Colonic mucosa (tissue), 4 donors: ENCODE results near the gene COL20A1. TPM values are rescaled to one million over a fixed set of nuclear protein-coding genes. Genes with fewer than 3 reads are reported as not detected.

Experiments used
- DNase-seq: peaks from one replicate; pipeline ENCODE4 v3.0.0-alpha.2; 2020
- H3K27ac ChIP-seq: fragments of 200-600 bp; one replicate; pipeline ENCODE4 v1.8.0; 2021
- H3K27me3 ChIP-seq: fragments of 200-600 bp; one replicate; pipeline ENCODE4 v1.8.0; 2021
- H3K36me3 ChIP-seq: fragments of 200-600 bp; one replicate; pipeline ENCODE4 v1.8.0; 2021
- H3K4me1 ChIP-seq: fragments of 200-600 bp; one replicate; pipeline ENCODE4 v1.8.0; 2021; ENCODE audit warnings: mild to moderate bottlenecking
- H3K4me3 ChIP-seq: fragments of 200-600 bp; one replicate; pipeline ENCODE4 v1.8.0; 2021
- H3K9ac ChIP-seq, 2 donors: one replicate each; pipeline ENCODE4 v1.7.0; 2013; ENCODE audit warnings: control low read depth in 2 of 2, low read depth in 2 of 2, low read length in 2 of 2
- H3K9me3 ChIP-seq: fragments of 200-600 bp; one replicate; pipeline ENCODE4 v1.8.0; 2021
- intact Hi-C: fragments of 100-400 bp; cut with DNase I; formaldehyde crosslinking; loops from one replicate; pipeline ENCODE4 v1.14.1; 2022
- total RNA-seq, 2 donors: library from RNA; stranded (reverse); fragmentation: NEBNext Ultra II Directional in 1 of 2; extraction: Animal tissue kit (Norgen Biotek cat#: 25700) in 1 of 2; gene quantifications; one replicate each; pipeline ENCODE4 v1.2.1, GENCODE V29; 2021
- TF ChIP-seq, protein P1 (sequence below): fragments of 200-600 bp; IDR thresholded peaks from one replicate; pipeline ENCODE4 v1.8.0; 2022; ENCODE audit warnings: antibody characterized with exemption, mild to moderate bottlenecking
- donor health status: healthy.
- donor health status: DM: no; HTN: no; CAD: no.
- donor health status: DM: no; HTN: no; CAD: no.

The COL20A1 gene
- total RNA-seq, 2 donors from 2014 or later: not detected

DNA sequence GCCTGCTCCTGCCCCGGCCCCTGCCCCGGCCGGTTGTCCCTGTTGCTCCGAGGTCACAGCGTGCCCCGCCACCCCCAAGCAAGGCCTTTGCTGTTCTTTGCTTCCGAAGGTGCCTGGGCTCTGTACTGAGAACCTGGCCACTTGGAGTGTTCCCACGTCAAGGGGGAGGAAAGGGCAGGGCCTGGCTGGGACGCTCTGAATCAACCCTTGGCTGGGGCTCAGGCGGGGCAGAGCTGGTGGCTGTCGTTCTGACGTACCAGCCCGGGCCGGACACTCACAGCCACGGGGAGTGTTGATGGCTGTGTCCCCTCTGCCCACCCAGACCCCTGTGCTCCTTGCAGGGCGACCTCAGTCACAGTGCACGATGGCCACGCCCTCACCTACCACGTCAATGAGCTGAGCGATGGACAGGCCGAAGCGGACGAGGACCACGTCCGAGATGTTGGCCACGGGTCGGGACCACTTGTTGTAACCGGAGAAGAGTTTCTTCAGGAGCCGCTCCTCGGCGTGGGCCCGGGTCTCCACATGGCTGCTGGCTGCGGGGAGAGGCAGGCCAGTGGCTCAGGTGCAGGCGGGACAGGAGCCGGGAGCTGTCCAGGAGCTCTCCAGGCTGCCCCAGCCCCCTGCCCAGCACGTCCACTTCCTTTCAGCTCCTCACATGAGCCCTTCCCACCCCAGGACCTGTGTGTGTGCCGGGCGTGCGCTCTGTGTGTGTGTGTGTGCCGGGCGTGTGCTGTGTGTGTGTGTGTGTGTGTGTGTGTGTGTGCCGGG lies 66.4 kb downstream of the COL20A1 start:
- Histone ChIP-seq H3K27me3 (peaks cover 19% of the 10 kb centered on the region), H3K36me3 (no peaks in the 10 kb centered on the region), H3K4me1 (no peaks in the 10 kb centered on the region), H3K4me3 (no peak overlapping the region), H3K9ac (no peak overlapping the region), H3K27ac (no peak overlapping the region), H3K9me3 (no peaks in the 10 kb centered on the region)
- intact Hi-C loops: no loop called here
- DNase-seq: no peak
- TF ChIP-seq, protein P1, sequence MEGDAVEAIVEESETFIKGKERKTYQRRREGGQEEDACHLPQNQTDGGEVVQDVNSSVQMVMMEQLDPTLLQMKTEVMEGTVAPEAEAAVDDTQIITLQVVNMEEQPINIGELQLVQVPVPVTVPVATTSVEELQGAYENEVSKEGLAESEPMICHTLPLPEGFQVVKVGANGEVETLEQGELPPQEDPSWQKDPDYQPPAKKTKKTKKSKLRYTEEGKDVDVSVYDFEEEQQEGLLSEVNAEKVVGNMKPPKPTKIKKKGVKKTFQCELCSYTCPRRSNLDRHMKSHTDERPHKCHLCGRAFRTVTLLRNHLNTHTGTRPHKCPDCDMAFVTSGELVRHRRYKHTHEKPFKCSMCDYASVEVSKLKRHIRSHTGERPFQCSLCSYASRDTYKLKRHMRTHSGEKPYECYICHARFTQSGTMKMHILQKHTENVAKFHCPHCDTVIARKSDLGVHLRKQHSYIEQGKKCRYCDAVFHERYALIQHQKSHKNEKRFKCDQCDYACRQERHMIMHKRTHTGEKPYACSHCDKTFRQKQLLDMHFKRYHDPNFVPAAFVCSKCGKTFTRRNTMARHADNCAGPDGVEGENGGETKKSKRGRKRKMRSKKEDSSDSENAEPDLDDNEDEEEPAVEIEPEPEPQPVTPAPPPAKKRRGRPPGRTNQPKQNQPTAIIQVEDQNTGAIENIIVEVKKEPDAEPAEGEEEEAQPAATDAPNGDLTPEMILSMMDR: no peak

DNA sequence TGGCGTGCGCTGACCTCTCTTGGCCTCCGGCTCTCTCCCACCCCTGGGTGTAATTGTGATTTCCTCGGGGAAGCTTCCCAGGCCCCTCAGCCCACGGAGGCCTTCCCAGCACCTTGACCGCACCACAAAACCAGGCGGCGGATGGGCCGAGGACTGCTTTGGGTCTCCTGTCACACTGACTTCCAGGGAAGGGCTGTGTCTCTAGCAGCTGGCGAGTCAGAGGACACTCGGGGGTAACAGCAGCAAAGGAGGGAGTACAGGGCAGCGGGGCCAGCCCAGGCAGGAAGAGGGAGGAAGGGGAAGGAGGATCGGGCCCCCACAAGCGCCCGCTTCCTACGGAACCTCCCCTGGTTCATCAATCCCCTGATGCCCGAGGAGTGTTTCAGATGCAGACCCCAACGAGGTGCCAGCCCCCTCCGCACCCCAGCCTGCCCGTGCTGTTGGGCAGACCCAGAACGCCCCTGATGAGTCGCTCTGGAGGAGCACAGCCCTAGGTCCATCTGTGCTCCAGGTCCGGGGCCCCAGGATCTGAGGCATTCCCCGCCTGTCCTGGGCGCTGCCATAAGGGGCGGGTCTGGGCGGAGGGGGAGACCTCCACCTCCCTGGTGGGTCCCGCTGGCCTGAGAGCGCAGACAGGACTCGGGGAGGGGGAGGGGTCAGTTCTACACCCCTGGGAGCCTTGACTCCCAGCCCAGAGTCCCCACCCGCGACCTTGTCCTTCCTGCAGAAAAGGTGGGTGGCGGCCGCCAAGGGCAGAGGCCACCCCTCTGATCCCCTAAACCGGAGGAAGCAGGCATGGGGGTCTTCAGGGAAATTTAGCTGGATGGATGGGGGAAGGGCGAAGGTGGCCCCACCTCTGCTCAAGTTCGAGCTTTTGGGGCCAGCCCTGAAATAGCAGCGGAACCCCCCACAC lies 67.2 kb downstream of the COL20A1 start:
- intact Hi-C loops: no loop called here
- Histone ChIP-seq H3K36me3 (no peaks in the 10 kb centered on the region), H3K9me3 (no peaks in the 10 kb centered on the region), H3K27me3 (peaks cover 19% of the 10 kb centered on the region), H3K9ac (no peak overlapping the region), H3K4me1 (no peaks in the 10 kb centered on the region), H3K27ac (no peak overlapping the region), H3K4me3 (no peak overlapping the region)
- DNase-seq: no peak
- TF ChIP-seq, protein P1: no peak

DNA sequence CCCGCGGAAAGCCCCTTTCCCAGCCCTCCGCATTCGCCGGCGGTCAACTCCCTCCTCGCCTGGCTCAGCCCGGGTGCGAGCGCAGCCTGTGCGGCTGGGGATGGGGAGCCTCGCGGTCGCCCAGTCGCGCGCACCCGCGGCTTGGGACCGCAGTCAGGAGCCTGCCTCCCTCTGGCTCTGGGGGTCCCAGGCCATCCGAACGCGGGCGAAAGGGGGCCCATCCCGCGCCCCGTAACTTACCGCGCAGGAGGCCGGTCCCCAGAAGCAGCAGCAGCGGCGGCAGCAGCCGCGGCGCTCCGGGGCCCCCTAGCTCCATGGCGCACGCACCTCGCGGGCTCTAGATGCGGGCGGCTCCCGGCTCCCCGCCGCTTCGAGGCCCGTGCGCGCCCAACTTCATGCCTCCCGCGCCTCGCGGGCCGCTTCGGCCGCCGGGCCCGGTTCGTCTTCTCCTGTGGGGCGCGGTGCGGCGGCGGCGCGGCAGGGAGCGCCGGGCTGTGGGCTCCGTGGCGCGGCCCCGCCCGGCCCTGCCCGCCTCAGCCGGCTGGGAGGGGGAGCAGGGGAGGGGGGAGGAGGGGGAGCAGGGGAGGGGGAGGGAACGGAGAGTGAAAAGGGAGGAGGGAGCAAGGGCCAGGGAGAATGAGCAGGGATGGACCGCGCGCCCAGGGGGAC lies 68.0 kb downstream of the COL20A1 start, which contains the start of gene CHRNA4:
Gene CHRNA4 (minus strand): TSS at position 500 of the 669 bp plus-strand sequence. CDS start 184 bp downstream, at position 316.
- Histone ChIP-seq H3K27ac (no peak within 1 kb of the TSS), H3K27me3 (peaks cover 19% of the 10 kb centered on the region), H3K4me1 (no peaks in the 10 kb centered on the region), H3K9me3 (no peaks in the 10 kb centered on the region), H3K9ac (no peak within 1 kb of the TSS), H3K4me3 (no peak within 1 kb of the TSS), H3K36me3 (no peaks in the 10 kb centered on the region)
- DNase-seq: no peak
- intact Hi-C loops: no loop called here
- TF ChIP-seq, protein P1: no peak

DNA sequence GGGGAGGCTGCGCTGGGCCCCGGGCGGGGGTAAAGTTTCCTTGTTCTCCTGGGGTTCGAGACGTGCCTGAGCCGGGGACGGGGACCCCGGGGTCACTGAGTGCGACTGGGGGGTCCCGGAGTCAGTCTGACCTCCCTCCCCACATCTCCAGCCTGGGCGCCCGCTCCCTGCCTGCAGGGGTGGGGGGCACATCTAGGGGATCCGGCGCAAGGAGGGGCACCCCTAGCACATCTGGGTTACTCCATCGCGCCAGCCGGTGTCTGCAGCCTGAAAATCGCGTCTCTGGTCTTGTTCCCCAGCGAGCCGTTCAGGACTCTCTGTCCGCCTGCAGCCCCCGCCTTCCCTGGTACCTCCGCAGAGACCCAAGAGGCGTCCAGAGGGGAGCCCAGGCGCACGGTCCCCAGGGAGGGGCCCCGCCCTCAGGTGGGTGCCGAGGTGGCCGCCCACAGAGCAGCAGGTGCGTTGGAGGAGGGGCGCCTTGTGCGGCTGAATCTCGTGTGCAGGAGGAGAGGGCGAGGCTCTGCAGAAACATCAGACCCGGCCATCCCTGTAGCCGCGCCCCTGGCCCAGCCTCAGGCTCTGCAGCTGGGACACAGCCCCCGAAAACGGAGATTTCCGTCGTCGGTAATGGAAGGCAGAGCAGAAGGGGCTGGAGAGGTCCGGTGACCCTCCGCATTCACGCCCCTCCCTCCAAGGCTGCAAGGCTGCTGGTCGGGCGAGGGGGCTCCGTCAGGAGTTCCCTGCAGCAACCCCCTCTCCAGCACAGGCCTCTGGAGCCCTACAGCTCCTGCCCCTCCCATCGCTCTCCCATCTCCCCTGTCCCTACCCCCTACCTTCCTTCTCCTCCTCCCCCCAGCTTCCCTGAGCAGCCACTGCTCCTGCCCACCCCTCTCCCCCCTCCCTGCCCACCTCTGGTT lies 68.8 kb downstream of the COL20A1 start:
- Histone ChIP-seq H3K4me3 (no peak overlapping the region), H3K27me3 (peaks cover 19% of the 10 kb centered on the region), H3K4me1 (no peaks in the 10 kb centered on the region), H3K27ac (no peak overlapping the region), H3K9me3 (no peaks in the 10 kb centered on the region), H3K36me3 (no peaks in the 10 kb centered on the region), H3K9ac (no peak overlapping the region)
- no peak for DNase-seq
- intact Hi-C loops: no loop called here
- TF ChIP-seq, protein P1: no peak
